GM12872 (cell line): ENCODE measurements around the gene ZNHIT1.

Experiments
- CTCF ChIP-seq: IDR thresholded peaks from 3 replicates; pipeline ENCODE4 v1.5.1; 2011; ENCODE audit warnings: low read depth, mild to moderate bottlenecking, low read length, moderate library complexity; ENCODE audit not compliant: insufficient read depth

The ZNHIT1 gene

GRCh38 chr7:101172005-101172853, 45.7 kb upstream of the ZNHIT1 start:
- TF ChIP-seq CTCF = no peak

GRCh38 chr7:101172854-101173751, 44.9 kb upstream of the ZNHIT1 start:
- no peak for TF ChIP-seq CTCF

- TF ChIP-seq CTCF = no peak
Measured at GRCh38 chr7:101173752-101174244, 44.2 kb upstream of the ZNHIT1 start.

GRCh38 chr7:101174322-101174854, 43.6 kb upstream of the ZNHIT1 start:
- TF ChIP-seq CTCF = no peak

- TF ChIP-seq CTCF = no peak
Measured at GRCh38 chr7:101175664-101176063, 42.3 kb upstream of the ZNHIT1 start.

GRCh38 chr7:101177644-101178043, 40.3 kb upstream of the ZNHIT1 start:
- TF ChIP-seq CTCF = no peak

GRCh38 chr7:101179117-101179516, 38.8 kb upstream of the ZNHIT1 start:
- no peak for TF ChIP-seq CTCF
